Measurements from ENCODE around the gene CREB3.

DNA sequence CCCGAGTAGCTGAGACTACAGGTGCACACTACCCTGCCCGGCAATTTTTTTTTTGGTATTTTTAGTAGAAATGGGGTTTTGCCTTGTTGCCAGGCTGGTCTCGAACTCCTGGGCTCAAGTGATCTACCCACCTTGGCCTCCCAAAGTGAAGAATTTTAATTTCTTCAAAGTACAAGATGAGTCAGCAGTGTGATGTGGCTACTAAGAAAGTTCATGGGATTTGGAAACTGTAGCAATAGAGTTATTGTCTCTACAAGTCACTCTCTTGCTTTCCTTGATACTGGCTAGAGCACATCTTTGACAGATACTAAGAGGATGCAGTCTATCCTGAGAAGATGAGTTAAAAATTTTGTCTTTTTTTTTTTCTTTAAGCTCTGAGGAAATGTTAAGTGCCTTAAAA, 1.6 kb downstream of the CREB3 start:
- TF ChIP-seq, protein P1, sequence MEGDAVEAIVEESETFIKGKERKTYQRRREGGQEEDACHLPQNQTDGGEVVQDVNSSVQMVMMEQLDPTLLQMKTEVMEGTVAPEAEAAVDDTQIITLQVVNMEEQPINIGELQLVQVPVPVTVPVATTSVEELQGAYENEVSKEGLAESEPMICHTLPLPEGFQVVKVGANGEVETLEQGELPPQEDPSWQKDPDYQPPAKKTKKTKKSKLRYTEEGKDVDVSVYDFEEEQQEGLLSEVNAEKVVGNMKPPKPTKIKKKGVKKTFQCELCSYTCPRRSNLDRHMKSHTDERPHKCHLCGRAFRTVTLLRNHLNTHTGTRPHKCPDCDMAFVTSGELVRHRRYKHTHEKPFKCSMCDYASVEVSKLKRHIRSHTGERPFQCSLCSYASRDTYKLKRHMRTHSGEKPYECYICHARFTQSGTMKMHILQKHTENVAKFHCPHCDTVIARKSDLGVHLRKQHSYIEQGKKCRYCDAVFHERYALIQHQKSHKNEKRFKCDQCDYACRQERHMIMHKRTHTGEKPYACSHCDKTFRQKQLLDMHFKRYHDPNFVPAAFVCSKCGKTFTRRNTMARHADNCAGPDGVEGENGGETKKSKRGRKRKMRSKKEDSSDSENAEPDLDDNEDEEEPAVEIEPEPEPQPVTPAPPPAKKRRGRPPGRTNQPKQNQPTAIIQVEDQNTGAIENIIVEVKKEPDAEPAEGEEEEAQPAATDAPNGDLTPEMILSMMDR (IDR thresholded peaks at IDR 0.05) = no peak
- TF ChIP-seq POLR2A (IDR thresholded peaks at IDR 0.05) = no peak

All from adrenal gland (tissue), 5 donors.